Measurements from ENCODE around the gene TPM4. TPM values are rescaled to one million over a fixed set of nuclear protein-coding genes. Genes with fewer than 3 reads are reported as not detected.

Gene TPM4
- polyA plus RNA-seq, 1 donor from 2014 or later, result 119 TPM

DNA sequence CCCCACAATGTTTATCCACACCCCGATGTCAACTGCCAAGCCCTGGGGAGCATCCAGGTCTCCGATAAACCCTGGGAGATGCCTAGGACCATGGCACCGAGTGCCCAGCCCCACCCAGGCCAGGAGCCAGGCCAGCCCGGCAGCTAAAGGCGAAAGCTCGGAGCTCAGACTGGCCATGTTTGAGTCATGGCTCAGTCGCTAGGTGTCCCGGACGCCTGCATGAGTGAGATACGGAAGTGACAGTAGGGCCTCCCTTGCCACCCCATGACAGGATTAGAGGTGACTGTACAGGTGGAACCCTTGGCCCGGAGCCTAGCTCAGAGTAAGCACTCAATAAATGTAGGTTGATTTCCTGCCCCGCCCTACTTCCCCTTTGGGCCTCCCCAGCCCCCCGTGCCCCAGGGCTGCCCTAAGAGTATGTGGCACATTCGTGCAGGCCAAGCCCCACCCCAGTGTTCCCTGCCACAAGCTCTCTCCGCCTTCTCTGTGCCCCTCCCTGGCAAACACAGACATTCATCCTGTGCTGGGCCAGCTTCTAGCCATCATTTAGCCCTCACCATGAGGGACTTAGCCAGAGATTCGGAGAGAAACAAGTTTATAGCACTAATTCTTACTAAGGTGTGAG is 5.8 kb upstream of the TPM4 start:
- H3K9me3 ChIP-seq (ENCODE audit: low read length), result no peaks in the 10 kb centered on the region
- no peaks in the 10 kb centered on the region for H3K27me3 ChIP-seq (ENCODE audit: insufficient read depth, low read depth, low read length)
- H3K27ac ChIP-seq (ENCODE audit: low read length), result no peak overlapping the region
- H3K9me2 ChIP-seq (ENCODE audit: insufficient read depth, low read length), result no peaks in the 10 kb centered on the region
- H3K36me3 ChIP-seq (ENCODE audit: insufficient read depth, low read length), result no peaks in the 10 kb centered on the region
- H3K4me3 ChIP-seq (ENCODE audit: low read length), result no peak overlapping the region
- no peak overlapping the region for H3K9ac ChIP-seq (ENCODE audit: low read length)
- no peaks in the 10 kb centered on the region for H3K79me2 ChIP-seq (replicated peaks; ENCODE audit: insufficient read depth, low read length)
- TF ChIP-seq MXI1 (conservative IDR thresholded peaks at IDR 0.05; ENCODE audit: poor library complexity, severe bottlenecking) (no peak), EZH2 (IDR thresholded peaks at IDR 0.05; ENCODE audit: borderline replicate concordance, insufficient read depth, low read length, poor library complexity, severe bottlenecking) (no peak), RAD21 (conservative IDR thresholded peaks at IDR 0.05) (no peak), TAF1 (IDR thresholded peaks at IDR 0.05; ENCODE audit: low read depth) (no peak), EP300 (conservative IDR thresholded peaks at IDR 0.05; ENCODE audit: poor library complexity, severe bottlenecking) (no peak), POLR2AphosphoS5 (IDR thresholded peaks at IDR 0.05) (no peak), SMC3 (conservative IDR thresholded peaks at IDR 0.05; ENCODE audit: poor library complexity) (no peak)
- TF ChIP-seq, protein P1, sequence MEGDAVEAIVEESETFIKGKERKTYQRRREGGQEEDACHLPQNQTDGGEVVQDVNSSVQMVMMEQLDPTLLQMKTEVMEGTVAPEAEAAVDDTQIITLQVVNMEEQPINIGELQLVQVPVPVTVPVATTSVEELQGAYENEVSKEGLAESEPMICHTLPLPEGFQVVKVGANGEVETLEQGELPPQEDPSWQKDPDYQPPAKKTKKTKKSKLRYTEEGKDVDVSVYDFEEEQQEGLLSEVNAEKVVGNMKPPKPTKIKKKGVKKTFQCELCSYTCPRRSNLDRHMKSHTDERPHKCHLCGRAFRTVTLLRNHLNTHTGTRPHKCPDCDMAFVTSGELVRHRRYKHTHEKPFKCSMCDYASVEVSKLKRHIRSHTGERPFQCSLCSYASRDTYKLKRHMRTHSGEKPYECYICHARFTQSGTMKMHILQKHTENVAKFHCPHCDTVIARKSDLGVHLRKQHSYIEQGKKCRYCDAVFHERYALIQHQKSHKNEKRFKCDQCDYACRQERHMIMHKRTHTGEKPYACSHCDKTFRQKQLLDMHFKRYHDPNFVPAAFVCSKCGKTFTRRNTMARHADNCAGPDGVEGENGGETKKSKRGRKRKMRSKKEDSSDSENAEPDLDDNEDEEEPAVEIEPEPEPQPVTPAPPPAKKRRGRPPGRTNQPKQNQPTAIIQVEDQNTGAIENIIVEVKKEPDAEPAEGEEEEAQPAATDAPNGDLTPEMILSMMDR (IDR thresholded peaks at IDR 0.05; ENCODE audit: poor library complexity, severe bottlenecking), result no peak
- TF ChIP-seq, protein P2, sequence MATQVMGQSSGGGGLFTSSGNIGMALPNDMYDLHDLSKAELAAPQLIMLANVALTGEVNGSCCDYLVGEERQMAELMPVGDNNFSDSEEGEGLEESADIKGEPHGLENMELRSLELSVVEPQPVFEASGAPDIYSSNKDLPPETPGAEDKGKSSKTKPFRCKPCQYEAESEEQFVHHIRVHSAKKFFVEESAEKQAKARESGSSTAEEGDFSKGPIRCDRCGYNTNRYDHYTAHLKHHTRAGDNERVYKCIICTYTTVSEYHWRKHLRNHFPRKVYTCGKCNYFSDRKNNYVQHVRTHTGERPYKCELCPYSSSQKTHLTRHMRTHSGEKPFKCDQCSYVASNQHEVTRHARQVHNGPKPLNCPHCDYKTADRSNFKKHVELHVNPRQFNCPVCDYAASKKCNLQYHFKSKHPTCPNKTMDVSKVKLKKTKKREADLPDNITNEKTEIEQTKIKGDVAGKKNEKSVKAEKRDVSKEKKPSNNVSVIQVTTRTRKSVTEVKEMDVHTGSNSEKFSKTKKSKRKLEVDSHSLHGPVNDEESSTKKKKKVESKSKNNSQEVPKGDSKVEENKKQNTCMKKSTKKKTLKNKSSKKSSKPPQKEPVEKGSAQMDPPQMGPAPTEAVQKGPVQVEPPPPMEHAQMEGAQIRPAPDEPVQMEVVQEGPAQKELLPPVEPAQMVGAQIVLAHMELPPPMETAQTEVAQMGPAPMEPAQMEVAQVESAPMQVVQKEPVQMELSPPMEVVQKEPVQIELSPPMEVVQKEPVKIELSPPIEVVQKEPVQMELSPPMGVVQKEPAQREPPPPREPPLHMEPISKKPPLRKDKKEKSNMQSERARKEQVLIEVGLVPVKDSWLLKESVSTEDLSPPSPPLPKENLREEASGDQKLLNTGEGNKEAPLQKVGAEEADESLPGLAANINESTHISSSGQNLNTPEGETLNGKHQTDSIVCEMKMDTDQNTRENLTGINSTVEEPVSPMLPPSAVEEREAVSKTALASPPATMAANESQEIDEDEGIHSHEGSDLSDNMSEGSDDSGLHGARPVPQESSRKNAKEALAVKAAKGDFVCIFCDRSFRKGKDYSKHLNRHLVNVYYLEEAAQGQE (IDR thresholded peaks at IDR 0.05; ENCODE audit: borderline replicate concordance), result no peak
- no peak overlapping the region for H3K4me2 ChIP-seq (ENCODE audit: low read length)
- H2AFZ ChIP-seq (ENCODE audit: low read depth, low read length), result no peak overlapping the region
- H3F3A ChIP-seq (ENCODE audit: insufficient read depth, low read length, poor library complexity, severe bottlenecking), result peaks cover 1% of the 10 kb centered on the region
- no peaks in the 10 kb centered on the region for H4K20me1 ChIP-seq (ENCODE audit: insufficient read depth)

DNA sequence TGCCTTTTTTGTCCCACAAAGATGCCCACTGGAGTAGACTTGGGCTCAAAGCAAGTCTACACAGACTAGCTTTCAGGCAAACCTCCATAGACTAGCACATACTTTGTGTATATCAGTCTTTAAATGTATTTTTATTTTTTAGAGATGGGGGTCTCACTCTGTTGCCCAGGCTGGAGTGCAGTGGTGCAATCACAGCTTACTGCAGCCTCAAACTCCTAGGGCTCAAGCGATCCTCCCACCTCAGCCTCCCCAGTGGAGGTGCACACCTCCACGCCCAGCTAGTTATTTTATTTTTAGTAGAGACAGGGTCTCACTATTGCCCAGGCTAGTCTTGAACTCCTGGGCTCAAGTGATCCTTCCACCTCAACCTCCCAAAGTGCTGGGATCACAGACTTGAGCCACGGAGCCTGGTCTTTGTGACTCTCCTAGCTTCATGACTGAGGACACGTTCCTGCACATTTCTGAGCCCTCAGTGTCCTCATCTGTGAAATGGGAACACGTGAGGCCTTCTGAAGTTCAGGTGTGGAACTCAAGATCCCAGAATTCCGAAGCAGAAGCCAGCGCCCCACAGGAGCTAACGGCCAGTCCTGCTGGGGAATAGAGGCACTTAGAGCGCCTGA is 5.1 kb upstream of the TPM4 start:
- no peak overlapping the region for H3K4me2 ChIP-seq (ENCODE audit: low read length)
- no peaks in the 10 kb centered on the region for H3K27me3 ChIP-seq (ENCODE audit: insufficient read depth, low read depth, low read length)
- no peak overlapping the region for H3K9ac ChIP-seq (ENCODE audit: low read length)
- H4K20me1 ChIP-seq (ENCODE audit: insufficient read depth), result no peaks in the 10 kb centered on the region
- no peaks in the 10 kb centered on the region for H3K36me3 ChIP-seq (ENCODE audit: insufficient read depth, low read length)
- no peak overlapping the region for H3K27ac ChIP-seq (ENCODE audit: low read length)
- no peak overlapping the region for H2AFZ ChIP-seq (ENCODE audit: low read depth, low read length)
- peaks cover 6% of the 10 kb centered on the region for H3F3A ChIP-seq (ENCODE audit: insufficient read depth, low read length, poor library complexity, severe bottlenecking)
- H3K9me2 ChIP-seq (ENCODE audit: insufficient read depth, low read length), result no peaks in the 10 kb centered on the region
- TF ChIP-seq, protein P2 (IDR thresholded peaks at IDR 0.05; ENCODE audit: borderline replicate concordance), result no peak
- no peak for TF ChIP-seq SMC3 (conservative IDR thresholded peaks at IDR 0.05; ENCODE audit: poor library complexity)
- H3K4me3 ChIP-seq (ENCODE audit: low read length), result no peak overlapping the region
- no peaks in the 10 kb centered on the region for H3K79me2 ChIP-seq (replicated peaks; ENCODE audit: insufficient read depth, low read length)
- no peaks in the 10 kb centered on the region for H3K9me3 ChIP-seq (ENCODE audit: low read length)
